Mesothelial cell of epicardium (in vitro differentiated cells): Measurements from ENCODE around the gene DNAI1. TPM values are rescaled to one million over a fixed set of nuclear protein-coding genes. Genes with fewer than 3 reads are reported as not detected.
A peak's percentile ranks its signal among the peaks of the same experiment; 100 is the strongest.

Experiments used
- DNase-seq, 2 experiments: peaks; one replicate each; pipeline ENCODE4 v3.0.0; 2021; ENCODE audit warnings: low spot score in 2 of 2; ENCODE audit not compliant: unreplicated experiment in 2 of 2
- H3K27ac Mint-ChIP-seq: 2 replicates; pipeline ENCODE4 v1.8.0; 2021; ENCODE audit warnings: mixed read lengths
- H3K27me3 Mint-ChIP-seq: 2 replicates; pipeline ENCODE4 v1.8.0; 2021; ENCODE audit warnings: low read depth, mixed read lengths
- H3K36me3 Mint-ChIP-seq: 2 replicates; pipeline ENCODE4 v1.8.0; 2021; ENCODE audit warnings: mixed read lengths
- H3K4me1 Mint-ChIP-seq: 2 replicates; pipeline ENCODE4 v1.8.0; 2021; ENCODE audit warnings: mixed read lengths
- H3K4me3 Mint-ChIP-seq: 2 replicates; pipeline ENCODE4 v1.8.0; 2021; ENCODE audit warnings: mild to moderate bottlenecking, moderate library complexity, mixed read lengths
- H3K9me3 Mint-ChIP-seq: 2 replicates; pipeline ENCODE4 v1.8.0; 2021; ENCODE audit warnings: mixed read lengths
- CTCF ChIP-seq: fragments of 200-600 bp; sonication (generic); IDR thresholded peaks from one replicate; pipeline ENCODE4 v1.5.0; 2021; ENCODE audit warnings: antibody characterized with exemption; ENCODE audit not compliant: unreplicated experiment
- total RNA-seq: library from RNA; stranded (reverse); gene quantifications from 3 replicates; pipeline ENCODE4 v1.2.1, GENCODE V29; 2021

The DNAI1 gene
- total RNA-seq, 1 donor from 2014 or later = not detected

- H3K36me3 Mint-ChIP-seq = no peaks in the 10 kb centered on the region
- TF ChIP-seq CTCF = no peak
- no peaks in the 10 kb centered on the region for H3K9me3 Mint-ChIP-seq
- no peaks in the 10 kb centered on the region for H3K27me3 Mint-ChIP-seq
- DNase-seq = no peak
- H3K4me3 Mint-ChIP-seq = no peak overlapping the region
- H3K4me1 Mint-ChIP-seq = peaks cover 12% of the 10 kb centered on the region
- H3K27ac Mint-ChIP-seq = no peak overlapping the region
Observed at GRCh38 chr9:34452568-34452967, 6.0 kb upstream of the DNAI1 start.

GRCh38 chr9:34454571-34455065 is 4.0 kb upstream of the DNAI1 start:
- no peak overlapping the region for H3K4me3 Mint-ChIP-seq
- no peak overlapping the region for H3K27ac Mint-ChIP-seq
- TF ChIP-seq CTCF = no peak
- DNase-seq = no peak
- no peaks in the 10 kb centered on the region for H3K9me3 Mint-ChIP-seq
- peaks cover 18% of the 10 kb centered on the region for H3K4me1 Mint-ChIP-seq
- H3K27me3 Mint-ChIP-seq = peaks cover 1% of the 10 kb centered on the region
- H3K36me3 Mint-ChIP-seq = no peaks in the 10 kb centered on the region

- Mint-ChIP-seq H3K27ac (no peak overlapping the region), H3K27me3 (peaks cover 4% of the 10 kb centered on the region), H3K4me3 (peak overlapping the region; percentile 4), H3K4me1 (peaks cover 18% of the 10 kb centered on the region), H3K36me3 (no peaks in the 10 kb centered on the region), H3K9me3 (no peaks in the 10 kb centered on the region)
- no peak for DNase-seq
- no peak for TF ChIP-seq CTCF
Observed at GRCh38 chr9:34456151-34456550, 2.5 kb upstream of the DNAI1 start.

GRCh38 chr9:34456746-34457145 is 1.9 kb upstream of the DNAI1 start:
- no peaks in the 10 kb centered on the region for H3K36me3 Mint-ChIP-seq
- DNase-seq = no peak
- H3K4me3 Mint-ChIP-seq = peak overlapping the region; percentile 79
- no peak for TF ChIP-seq CTCF
- peaks cover 18% of the 10 kb centered on the region for H3K4me1 Mint-ChIP-seq
- H3K27ac Mint-ChIP-seq = peak overlapping the region; percentile 31
- H3K27me3 Mint-ChIP-seq = peaks cover 10% of the 10 kb centered on the region
- no peaks in the 10 kb centered on the region for H3K9me3 Mint-ChIP-seq

GRCh38 chr9:34457266-34458012 is 1.2 kb upstream of the DNAI1 start:
- Mint-ChIP-seq H3K9me3 (no peaks in the 10 kb centered on the region), H3K36me3 (no peaks in the 10 kb centered on the region), H3K4me3 (peak overlapping the region; percentile 79), H3K4me1 (peaks cover 18% of the 10 kb centered on the region), H3K27ac (peak overlapping the region; percentile 82), H3K27me3 (peaks cover 12% of the 10 kb centered on the region)
- peak; percentile 41 to 70 for DNase-seq
- TF ChIP-seq CTCF = no peak
